Pulmonary artery endothelial cell (primary cell): ENCODE data around the gene DMXL1. TPM values are rescaled to one million over a fixed set of nuclear protein-coding genes. Genes with fewer than 3 reads are reported as not detected.

ENCODE experiments used
- DNase-seq: peaks from one replicate; pipeline ENCODE4 v3.0.0-alpha.2; 2011; ENCODE audit warnings: low read depth, low spot score
- total RNA-seq: library from RNA; depleted of rRNA; stranded (reverse); fragments of >200 nt; gene quantifications from 2 replicates; pipeline ENCODE4 v1.2.3, GENCODE V29; 2014

DMXL1 gene
- total RNA-seq, 1 donor from 2014 or later: 21.7 TPM

GRCh38 chr5:119288379-119289033 lies 217.6 kb downstream of the DMXL1 start:
- DNase-seq: no peak

- no peak for DNase-seq
Observed at GRCh38 chr5:119289438-119290044, 218.7 kb downstream of the DMXL1 start.

DNA sequence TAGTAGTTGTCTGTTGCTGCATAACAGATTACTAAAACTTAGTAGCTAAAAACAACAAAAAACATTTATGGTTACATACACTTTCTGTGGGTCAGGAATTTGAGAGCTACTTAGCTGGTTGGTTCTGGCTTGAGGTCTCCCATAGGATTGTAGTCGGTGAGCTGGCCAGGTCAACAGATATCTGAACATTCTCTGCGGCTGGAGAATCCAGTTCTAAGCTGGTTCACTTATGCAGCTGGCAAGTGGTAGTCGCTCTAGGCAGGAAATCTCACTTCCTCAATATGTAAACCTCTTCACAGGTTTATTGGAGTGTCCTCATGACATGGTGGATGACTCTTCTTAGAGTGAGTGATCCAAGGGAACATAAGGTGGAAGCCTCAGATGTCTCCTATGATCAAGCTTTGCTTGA lies 219.3 kb downstream of the DMXL1 start:
- DNase-seq: no peak

- DNase-seq: no peak
Observed at GRCh38 chr5:119290607-119291006, 219.7 kb downstream of the DMXL1 start.

DNA sequence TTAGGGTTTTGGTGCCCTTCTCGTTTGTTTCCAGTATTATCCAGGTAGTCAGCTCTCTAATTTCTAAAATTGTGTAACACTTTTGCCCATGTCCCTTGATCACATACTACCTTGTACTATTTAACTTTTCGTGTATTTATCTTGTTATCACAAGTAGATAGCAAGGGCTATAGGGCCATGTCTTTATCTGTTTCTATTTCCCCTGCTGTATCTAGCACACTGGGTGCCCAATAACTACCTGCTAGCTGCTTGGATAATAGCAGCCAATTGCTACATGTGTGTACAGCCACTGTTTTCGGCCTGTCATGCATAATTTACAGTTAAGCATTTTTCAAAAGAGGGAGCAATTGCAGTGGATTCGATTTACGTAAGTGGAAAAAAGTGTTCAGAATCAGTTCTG lies 220.2 kb downstream of the DMXL1 start:
- no peak for DNase-seq

DNA sequence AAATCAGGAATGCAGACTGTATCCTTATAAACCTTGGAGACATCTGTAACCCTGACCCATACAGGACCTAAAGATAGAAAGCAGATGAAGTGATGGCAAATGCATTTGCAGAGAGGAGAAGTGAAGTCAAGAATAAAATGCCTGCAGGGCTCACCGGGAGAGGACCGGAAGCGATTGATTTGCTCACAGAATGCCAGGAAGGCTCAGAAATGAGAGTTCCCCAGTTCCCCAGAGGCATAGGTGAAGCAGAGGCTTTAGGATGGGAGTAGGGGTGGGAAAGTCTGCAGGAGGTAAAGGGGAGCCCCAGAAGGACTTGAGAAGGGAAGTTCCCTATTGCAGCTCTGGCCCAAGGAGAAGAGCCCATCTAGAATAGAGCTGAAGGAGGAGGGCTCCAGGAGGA lies 221.0 kb downstream of the DMXL1 start:
- no peak for DNase-seq

GRCh38 chr5:119292701-119293515 lies 222.0 kb downstream of the DMXL1 start:
- no peak for DNase-seq

DNA sequence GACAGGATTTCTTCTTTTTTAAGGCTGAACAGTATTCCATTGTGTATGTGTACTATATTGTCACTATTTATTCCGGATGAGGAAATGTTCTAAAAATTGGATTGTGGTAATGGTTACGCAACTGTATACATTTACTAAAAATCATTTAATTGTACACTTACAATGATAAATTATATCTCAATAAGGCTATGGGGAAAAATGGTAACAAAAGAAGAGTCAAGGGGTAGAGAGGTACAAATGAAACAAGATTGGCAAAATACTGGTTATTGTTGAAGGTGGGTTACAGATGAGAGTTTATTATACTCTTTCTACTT lies 222.6 kb downstream of the DMXL1 start:
- no peak for DNase-seq

Other genes with a start within 250 kb of the DMXL1 start
- gene DTWD2, start 82.5 kb upstream of the DMXL1 start, total RNA-seq: 1.6 and 2.7 TPM in 2 replicates